ENCODE data around the gene MGAT4A.

- no peak for TF ChIP-seq EZH2 (IDR thresholded peaks at IDR 0.05; ENCODE audit: borderline replicate concordance, insufficient read depth, low read depth, low read length, poor library complexity, severe bottlenecking)
- no peak for TF ChIP-seq CTCF (IDR thresholded peaks at IDR 0.05)
These were observed 66.6 kb downstream of the MGAT4A start for GRCh38 chr2:98664323-98664722.
